GM19455 (cell line): ENCODE results near the gene TAC3.
"Not testable (repeated sequence)": the region's sequence is repeated elsewhere in the genome, so short reads cannot be mapped to it uniquely, and the experiment has no call there.

Source experiments
- ATAC-seq: cut with Tn5 transposase; IDR thresholded peaks from one replicate; pipeline ENCODE4 v1.9.1; 2021; ENCODE audit not compliant: unreplicated experiment

Gene TAC3

GRCh38 chr12:57016348-57016747 lies at the start of gene TAC3:
Gene TAC3, minus strand, starts transcription at chr12:57016529. Its CDS starts 732 bp downstream, at chr12:57015797.
- ATAC-seq, result no peak

GRCh38 chr12:57063991-57064685 lies 47.8 kb upstream of the TAC3 start:
- ATAC-seq, result peak; percentile 65

- no peak for ATAC-seq
Measured at GRCh38 chr12:57058454-57058853, 42.1 kb upstream of the TAC3 start.

GRCh38 chr12:57057067-57057751 lies 40.9 kb upstream of the TAC3 start:
- no peak for ATAC-seq

GRCh38 chr12:57055824-57056223 lies 39.5 kb upstream of the TAC3 start:
- ATAC-seq, result no peak

- ATAC-seq, result not testable (repeated sequence)
Measured at GRCh38 chr12:57053901-57054300, 37.6 kb upstream of the TAC3 start.

- ATAC-seq, result not testable (repeated sequence)
Measured at GRCh38 chr12:57053146-57053545, 36.8 kb upstream of the TAC3 start.

- no peak for ATAC-seq
Measured at GRCh38 chr12:57051011-57051410, 34.7 kb upstream of the TAC3 start.

GRCh38 chr12:57049890-57050289 lies 33.6 kb upstream of the TAC3 start, which contains the start of gene MYO1A:
Gene MYO1A, minus strand, starts transcription at chr12:57050129. Its CDS starts 1,806 bp downstream, at chr12:57048323.
- no peak for ATAC-seq

- no peak for ATAC-seq
Measured at GRCh38 chr12:57049119-57049446, 32.8 kb upstream of the TAC3 start.

GRCh38 chr12:57048423-57049118 lies 32.2 kb upstream of the TAC3 start:
- ATAC-seq, result no peak

- no peak for ATAC-seq
Measured at GRCh38 chr12:57047981-57048380, 31.7 kb upstream of the TAC3 start.

GRCh38 chr12:57046947-57047890 lies 30.9 kb upstream of the TAC3 start:
- ATAC-seq, result no peak

- no peak for ATAC-seq
Measured at GRCh38 chr12:57046086-57046791, 29.9 kb upstream of the TAC3 start.

GRCh38 chr12:57044889-57045288 lies 28.6 kb upstream of the TAC3 start:
- ATAC-seq, result no peak

GRCh38 chr12:57044468-57044867 lies 28.1 kb upstream of the TAC3 start:
- ATAC-seq, result no peak

- ATAC-seq, result no peak
Measured at GRCh38 chr12:57042695-57043094, 26.4 kb upstream of the TAC3 start.

- ATAC-seq, result no peak
Measured at GRCh38 chr12:57040750-57041149, 24.4 kb upstream of the TAC3 start.

- no peak for ATAC-seq
Measured at GRCh38 chr12:57040211-57040610, 23.9 kb upstream of the TAC3 start.
